Stimulated activated CD4-positive, alpha-beta T cell treated with anti-CD3 and anti-CD28 coated beads, TNF-alpha, amount 100 ng/mL, for 48 hours (primary cell): ENCODE results near the gene DNASE1L1.

Source experiments
- DNase-seq, 3 donors: peaks; one replicate each; pipeline ENCODE4 v3.0.0-alpha.2; 2020; ENCODE audit warnings: low read depth in 3 of 3

Gene DNASE1L1

GRCh38 chrX:154382483-154383069 is 26.5 kb downstream of the DNASE1L1 start:
- no peak for DNase-seq

DNA sequence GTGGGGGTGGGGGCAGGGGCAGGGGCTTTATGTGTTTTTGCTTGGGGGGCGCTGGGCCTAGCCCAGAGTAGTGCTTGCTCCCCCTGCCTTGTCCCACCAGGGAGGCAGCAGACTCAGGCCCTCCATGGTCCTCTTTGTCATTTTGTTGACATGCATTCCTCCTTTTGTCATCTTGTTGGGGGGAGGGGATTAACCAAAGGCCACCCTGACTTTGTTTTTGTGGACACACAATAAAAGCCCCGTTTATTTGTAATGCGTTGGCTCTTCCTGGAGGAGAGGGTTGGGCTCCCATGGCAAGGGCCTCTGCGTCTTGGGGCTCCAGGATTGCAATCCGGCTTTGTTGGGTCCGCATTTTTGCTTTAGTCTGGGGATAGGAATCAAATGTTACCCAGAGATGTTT is 27.8 kb downstream of the DNASE1L1 start:
- no peak for DNase-seq

GRCh38 chrX:154380787-154381186 is 28.3 kb downstream of the DNASE1L1 start:
- DNase-seq = no peak

DNA sequence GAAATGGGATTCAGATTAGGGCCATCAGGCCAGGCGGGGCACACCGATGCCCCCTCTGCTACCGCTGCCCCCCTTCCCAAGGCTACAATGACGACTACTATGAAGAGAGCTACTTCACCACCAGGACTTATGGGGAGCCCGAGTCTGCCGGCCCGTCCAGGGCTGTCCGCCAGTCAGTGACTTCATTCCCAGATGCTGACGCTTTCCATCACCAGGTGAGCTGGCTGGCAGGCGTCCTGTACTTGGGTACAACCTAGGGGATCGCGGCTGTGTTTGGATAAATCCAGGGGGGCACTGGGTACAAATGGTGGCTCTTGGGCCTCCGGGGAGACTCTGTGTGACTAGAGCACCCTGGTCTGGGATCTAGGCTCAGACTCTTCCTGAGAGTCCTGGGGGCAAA is 28.9 kb downstream of the DNASE1L1 start:
- no peak for DNase-seq

DNA sequence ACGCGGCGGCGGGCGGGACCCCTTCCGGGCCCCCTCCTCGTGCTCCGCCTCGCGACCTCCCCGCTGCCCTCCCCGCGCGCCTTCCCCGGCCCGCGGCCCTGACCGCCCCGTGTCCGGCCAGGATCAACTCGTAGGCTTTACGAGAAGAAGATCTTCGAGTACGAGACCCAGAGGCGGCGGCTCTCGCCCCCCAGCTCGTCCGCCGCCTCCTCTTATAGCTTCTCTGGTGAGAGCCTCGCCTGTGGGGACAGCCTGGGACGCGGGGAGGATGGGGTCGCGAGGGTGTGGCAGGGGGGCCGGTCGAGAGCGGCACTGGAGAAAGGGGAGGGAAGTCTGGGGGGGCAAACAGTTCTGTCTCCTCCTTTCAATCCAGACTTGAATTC is 29.5 kb downstream of the DNASE1L1 start:
- no peak for DNase-seq

DNA sequence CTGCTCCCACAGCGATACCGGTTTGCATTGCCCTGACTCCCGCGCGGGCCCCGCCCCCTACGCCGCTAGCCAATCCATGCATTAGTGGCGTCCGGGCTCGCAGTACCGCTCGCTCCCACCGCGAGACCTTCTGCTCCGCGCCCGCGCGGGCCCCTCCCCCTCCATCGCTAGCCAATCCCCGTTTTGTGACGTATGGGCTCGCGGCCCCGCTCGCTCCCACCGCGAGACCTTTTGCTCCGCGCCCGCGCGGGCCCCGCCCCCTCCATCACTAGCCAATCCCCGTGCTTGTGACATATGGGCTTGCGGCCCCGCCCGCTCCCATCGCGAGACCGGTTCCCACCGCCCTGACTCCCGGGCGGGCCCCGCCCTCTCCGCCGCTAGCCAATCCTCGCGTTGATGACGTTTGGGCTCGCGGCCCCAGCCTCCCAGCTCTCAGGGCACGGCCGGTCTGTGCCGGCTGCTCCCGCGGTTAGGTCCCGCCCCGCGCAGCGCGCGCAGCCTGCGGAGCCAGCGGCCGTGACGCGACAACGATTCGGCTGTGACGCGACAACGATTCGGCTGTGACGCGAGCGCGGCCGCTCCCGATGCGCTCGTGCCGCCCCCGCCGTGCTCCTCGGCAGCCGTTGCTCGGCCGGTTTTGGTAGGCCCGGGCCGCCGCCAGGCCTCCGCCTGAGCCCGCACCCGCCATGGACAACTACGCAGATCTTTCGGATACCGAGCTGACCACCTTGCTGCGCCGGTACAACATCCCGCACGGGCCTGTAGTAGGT is 30.1 kb downstream of the DNASE1L1 start, which contains the start of gene EMD:
TSS of gene EMD (plus strand) at position 497 of the 770 bp plus-strand sequence. CDS start at position 687, 190 bp downstream.
- DNase-seq = peak; percentile 86 to 94 (median 88)

GRCh38 chrX:154378059-154378798 is 30.8 kb downstream of the DNASE1L1 start:
- peak in 1 of 3 donors; percentile 95 for DNase-seq

GRCh38 chrX:154376774-154377173 is 32.3 kb downstream of the DNASE1L1 start:
- DNase-seq = no peak

DNA sequence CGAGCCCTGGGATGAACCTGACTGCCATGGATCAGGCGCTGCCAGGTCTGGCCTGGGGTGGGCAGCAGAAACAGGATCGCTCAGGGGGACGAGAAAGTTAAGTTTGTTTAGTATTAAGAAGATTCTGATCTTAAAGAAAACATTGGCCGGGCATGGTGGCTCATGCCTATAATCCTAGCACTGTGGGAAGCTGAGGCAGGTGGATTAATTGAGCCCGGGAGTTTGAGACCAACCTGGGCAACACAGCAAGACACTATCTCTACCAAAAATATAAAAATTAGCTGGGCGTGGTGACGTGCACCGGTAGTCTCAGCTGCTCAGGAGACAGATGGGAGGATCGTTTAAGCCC is 33.9 kb downstream of the DNASE1L1 start:
- no peak for DNase-seq

DNA sequence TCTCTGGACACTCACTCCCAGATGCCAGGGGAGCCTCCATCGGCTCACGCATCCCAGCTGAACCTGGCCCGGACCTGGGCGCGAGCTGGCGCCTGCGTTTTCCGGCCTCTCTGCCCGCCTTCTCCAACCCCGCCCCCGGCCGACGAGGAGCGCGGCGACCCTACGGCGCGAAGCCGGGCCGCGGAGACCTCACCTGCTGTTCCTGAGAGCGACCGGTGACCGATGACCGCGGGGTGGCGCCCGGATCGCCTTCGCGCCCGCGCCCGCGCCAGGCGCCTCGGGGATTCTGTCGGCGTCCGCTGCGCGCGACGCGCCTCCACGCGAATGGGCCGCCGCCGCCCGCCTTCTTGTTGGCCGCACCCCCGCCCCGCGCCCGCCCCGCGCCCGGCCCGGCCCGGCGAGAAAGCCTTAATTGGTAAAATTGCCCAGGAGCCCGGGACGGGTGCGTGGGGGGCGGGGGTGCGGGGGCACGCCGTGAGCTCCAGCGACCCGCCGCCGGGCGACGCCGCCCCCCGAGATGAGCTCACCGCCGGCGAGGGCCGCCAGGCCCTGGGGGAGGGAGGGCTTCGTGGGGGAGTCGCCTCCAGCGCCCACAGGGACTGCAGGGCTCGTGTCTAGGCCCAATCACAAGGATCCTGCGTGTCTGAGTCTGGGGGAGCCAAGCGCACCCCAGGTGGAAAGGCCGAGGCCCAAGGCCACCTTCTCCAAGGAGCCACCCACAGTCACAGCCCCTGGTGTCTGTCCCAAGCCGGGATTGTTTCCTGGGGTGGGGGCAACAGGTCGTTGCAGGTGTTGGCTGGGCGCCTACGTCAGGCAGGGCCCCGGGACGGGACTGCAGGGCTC is 34.5 kb downstream of the DNASE1L1 start, which contains the start of gene FLNA:
TSS of gene FLNA (minus strand) at position 322 of the 843 bp plus-strand sequence. CDS start 3,389 bp downstream, outside the sequence.
- peak in 1 of 3 donors; percentile 22 for DNase-seq

DNA sequence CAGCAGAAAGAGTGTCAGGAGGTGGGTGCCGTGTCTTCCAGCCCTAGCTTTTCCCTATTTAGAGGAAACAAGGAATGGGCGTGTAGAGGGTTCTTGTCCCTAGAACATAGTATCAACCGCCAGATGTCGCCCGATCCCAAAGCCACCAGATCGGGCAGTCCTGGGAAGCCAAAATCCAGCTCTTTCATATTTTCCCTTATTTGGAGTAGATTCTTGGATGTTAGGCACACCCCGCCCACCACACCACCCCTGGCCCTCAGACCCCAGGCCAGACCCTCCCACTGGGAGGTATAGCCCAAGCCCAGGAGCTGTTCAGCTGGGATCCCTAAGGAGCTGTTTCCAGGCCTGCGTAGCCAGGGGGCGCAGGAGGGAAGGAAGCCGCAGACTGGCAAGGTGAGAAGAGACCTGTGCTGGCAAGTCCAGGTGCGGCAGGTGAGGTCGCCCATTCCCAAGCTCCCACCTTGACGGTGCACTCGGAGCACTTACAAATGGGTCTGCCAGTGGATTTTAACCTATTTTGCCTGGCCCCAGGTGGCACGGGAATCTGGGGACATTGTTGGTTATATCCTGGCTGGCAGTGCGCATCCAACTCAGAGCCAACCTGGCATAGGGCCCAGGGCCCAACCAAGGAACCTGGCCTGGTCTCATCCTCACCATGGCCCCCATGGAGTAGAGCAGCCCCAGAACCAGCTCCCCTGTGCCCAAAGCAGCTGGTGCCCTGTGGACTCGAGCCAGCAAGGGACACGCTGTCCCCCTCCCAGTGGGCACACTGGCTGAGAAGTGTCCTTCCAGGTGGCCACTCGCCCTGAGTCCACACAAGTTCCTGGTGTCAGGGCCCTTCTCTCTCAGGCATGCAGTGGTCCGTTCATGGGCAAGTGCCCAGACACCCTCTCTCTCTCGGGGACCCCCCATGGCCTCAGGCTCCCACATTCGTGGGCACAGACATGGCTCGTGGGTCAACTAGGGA is 35.4 kb downstream of the DNASE1L1 start:
- DNase-seq = no peak

DNA sequence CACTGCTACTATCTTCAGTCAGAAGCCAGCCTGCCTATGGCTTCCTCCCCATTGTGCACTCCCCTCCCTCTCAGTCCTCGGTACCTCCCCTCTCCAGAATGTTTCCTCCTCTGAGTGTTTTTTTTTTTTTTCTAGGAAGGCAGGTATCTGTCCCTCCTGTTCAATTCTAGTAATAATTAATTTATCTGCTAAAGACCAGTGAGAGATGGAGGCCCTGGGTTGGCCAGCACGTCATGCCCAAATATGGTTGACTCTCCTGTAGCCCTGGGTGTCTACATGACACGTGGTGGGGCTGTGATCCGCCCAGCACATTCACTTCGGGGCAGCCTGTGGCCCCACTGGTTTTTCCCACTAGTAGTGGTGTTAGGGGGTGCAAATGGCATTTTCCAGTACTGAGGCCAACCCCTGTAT is 36.4 kb downstream of the DNASE1L1 start:
- DNase-seq = no peak

- DNase-seq = no peak
Measured at GRCh38 chrX:154371789-154372300, 37.2 kb downstream of the DNASE1L1 start.

- DNase-seq = peak; percentile 79 to 88 (median 87)
Measured at GRCh38 chrX:154371017-154371788, 37.9 kb downstream of the DNASE1L1 start.

DNA sequence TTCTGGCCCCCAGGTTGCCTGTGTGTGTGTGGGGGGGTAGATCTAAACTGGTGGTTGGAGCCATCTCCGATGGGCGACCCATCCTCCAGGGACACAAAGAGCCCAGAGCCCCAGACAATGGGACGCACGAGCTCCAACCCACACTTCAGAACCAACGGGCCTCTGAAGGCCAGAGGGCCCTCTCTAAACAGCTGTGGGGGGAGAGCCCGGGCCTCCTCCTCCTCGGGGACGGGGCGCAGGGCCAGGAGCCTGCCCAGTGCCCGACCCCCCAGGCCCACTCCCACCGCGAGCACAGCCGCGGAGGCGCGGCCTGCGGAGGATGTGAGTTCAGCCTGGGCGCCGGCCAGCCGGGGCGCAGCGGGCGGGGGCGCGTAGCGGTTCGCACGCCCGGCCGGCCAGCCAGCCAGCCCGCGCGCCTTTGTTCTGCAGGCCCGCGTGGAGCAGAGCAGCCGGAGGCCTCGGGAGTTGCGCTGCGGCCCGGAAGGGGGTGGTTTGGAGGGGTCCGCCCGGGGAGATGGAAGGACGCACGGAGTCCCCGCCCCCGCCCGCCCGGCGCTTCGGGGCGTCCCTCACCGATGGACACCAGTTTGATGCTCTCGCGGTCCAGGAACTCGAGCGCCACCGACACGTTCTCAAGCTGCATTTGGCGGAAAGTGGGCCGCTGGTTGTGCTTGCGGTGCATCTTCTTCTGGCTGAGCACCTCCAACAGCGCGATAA is 38.6 kb downstream of the DNASE1L1 start:
- DNase-seq = no peak

GRCh38 chrX:154369449-154370299 is 39.4 kb downstream of the DNASE1L1 start:
- peak in 2 of 3 donors; percentile 51 to 53 for DNase-seq

DNA sequence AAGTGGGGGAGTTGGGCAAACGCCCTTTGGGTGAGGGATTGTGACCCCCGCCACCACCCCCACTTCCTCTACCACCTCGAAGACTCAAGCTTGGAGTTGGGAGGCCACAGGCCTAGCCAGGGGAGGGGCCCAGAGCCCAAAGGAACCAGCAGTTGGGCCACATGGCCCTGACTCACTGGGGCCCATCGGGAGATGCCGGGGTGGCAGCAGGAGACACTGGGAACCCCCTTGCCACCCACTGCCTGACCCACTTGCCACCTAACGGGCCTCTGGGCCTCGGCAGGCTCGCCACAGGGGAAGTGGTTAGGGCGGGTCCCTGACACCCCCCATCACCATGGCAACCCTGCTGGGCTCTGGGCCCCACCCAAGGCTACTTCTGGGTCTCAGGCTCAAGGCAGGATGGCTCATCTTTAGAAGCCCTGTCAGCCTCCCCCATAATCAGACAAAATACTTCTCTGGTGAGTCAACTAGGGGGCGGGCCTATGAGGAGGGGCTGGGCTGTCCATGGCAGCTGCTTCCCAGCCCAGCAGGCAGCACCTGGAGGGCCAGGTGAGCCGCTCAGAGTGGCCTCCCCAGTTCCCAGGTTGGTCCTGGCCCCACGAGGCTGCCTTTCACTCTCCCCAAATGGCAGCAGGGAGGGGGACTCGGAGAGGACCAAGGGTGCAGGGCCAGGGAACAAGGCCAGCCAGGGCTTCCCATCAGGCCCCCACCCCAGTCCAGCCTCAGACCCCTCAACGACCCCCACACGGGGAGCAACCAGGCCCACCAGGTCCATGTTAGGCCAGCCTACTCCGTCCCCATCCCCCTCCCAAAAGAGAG is 40.2 kb downstream of the DNASE1L1 start:
- DNase-seq = peak; percentile 75 to 88 (median 88)
